Nephron progenitor cell (in vitro differentiated cells): ENCODE data around the gene BMPER.

ENCODE experiments used
- DNase-seq: peaks from one replicate; pipeline ENCODE4 v3.0.0; 2021
- H3K27ac Mint-ChIP-seq: 2 replicates; pipeline ENCODE4 v1.8.0; 2021; ENCODE audit warnings: mild to moderate bottlenecking, moderate library complexity, mixed read lengths
- H3K27me3 Mint-ChIP-seq: 2 replicates; pipeline ENCODE4 v1.8.0; 2021; ENCODE audit warnings: mild to moderate bottlenecking, low read depth, mixed read lengths; ENCODE audit not compliant: poor library complexity
- H3K36me3 Mint-ChIP-seq: 2 replicates; pipeline ENCODE4 v1.8.0; 2021; ENCODE audit warnings: low read depth, mixed read lengths
- H3K4me1 Mint-ChIP-seq: 2 replicates; pipeline ENCODE4 v1.8.0; 2021; ENCODE audit warnings: mixed read lengths
- H3K4me3 Mint-ChIP-seq: 2 replicates; pipeline ENCODE4 v1.8.0; 2021; ENCODE audit warnings: mild to moderate bottlenecking, moderate library complexity, mixed read lengths
- H3K9me3 Mint-ChIP-seq: 2 replicates; pipeline ENCODE4 v1.8.0; 2021; ENCODE audit warnings: mild to moderate bottlenecking, moderate library complexity, mixed read lengths
- CTCF ChIP-seq: fragments of 200-600 bp; sonication (generic); IDR thresholded peaks from 2 replicates; pipeline ENCODE4 v1.5.0; 2021; ENCODE audit warnings: antibody characterized with exemption

The BMPER gene

DNA sequence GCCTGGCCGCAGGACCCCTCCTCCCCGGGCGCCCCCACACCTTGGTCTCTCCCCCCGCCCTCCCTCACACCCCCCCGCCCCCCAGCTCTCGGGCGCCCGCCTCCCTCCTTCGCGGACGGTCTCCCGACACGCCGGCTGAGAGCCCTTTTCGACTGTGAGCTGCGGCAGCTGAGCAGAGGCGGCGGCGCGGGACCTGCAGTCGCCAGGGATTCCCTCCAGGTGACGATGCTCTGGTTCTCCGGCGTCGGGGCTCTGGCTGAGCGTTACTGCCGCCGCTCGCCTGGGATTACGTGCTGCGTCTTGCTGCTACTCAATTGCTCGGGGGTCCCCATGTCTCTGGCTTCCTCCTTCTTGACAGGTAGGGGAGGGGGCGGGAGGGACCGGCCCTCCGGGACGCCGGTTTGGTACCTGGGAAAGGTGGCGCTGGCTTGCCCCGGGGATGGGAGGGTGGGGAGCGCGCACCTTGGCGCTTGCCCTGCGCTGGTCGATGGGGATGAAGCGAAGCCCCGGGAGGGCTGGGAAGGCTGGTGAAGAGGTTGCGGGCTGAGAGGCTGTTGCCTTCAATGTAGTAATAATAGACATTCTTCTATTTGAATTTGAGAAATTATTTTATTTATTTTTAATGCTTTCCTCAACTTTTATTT is at the start of gene BMPER:
Gene BMPER (plus strand): TSS at position 151 of the 644 bp plus-strand sequence. CDS start 75 bp downstream, at position 226.
- Mint-ChIP-seq H3K27ac (no peak within 1 kb of the TSS), H3K27me3 (peaks cover 71% of the 10 kb centered on the region), H3K36me3 (no peaks in the 10 kb centered on the region), H3K4me1 (peaks cover 24% of the 10 kb centered on the region), H3K4me3 (peak within 1 kb of the TSS; percentile 93), H3K9me3 (no peaks in the 10 kb centered on the region)
- TF ChIP-seq CTCF = no peak
- peak; percentile 77 for DNase-seq

DNA sequence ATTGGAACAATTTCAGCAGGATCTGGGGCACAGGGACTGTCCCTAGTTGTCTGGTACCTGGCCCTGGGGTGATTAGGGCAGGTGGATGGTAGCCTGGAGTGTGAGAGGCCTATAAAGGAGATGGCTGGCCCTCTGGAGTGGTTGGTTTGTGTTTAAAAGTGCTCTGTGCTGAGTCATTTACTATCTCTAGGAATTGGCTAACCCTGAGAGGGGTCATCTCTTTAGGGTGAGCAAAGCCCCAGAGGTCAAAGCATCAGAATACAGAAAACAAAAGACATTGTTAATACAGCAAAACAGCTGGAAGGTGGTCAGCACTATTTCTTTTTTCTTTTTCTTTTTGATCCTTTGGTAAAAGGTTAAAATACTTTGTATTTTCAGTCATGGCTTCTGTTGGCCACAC is 43.4 kb upstream of the BMPER start:
- DNase-seq = no peak
- Mint-ChIP-seq H3K4me1 (no peaks in the 10 kb centered on the region), H3K9me3 (peaks cover 22% of the 10 kb centered on the region), H3K27ac (no peak overlapping the region), H3K4me3 (no peak overlapping the region), H3K27me3 (peaks cover 2% of the 10 kb centered on the region), H3K36me3 (no peaks in the 10 kb centered on the region)
- no peak for TF ChIP-seq CTCF

GRCh38 chr7:33862946-33863814 is 42.2 kb upstream of the BMPER start:
- peaks cover under 1% of the 10 kb centered on the region for H3K4me1 Mint-ChIP-seq
- H3K27me3 Mint-ChIP-seq = peaks cover 4% of the 10 kb centered on the region
- no peak overlapping the region for H3K4me3 Mint-ChIP-seq
- peaks cover 22% of the 10 kb centered on the region for H3K9me3 Mint-ChIP-seq
- no peak for TF ChIP-seq CTCF
- H3K27ac Mint-ChIP-seq = no peak overlapping the region
- H3K36me3 Mint-ChIP-seq = no peaks in the 10 kb centered on the region
- DNase-seq = no peak

DNA sequence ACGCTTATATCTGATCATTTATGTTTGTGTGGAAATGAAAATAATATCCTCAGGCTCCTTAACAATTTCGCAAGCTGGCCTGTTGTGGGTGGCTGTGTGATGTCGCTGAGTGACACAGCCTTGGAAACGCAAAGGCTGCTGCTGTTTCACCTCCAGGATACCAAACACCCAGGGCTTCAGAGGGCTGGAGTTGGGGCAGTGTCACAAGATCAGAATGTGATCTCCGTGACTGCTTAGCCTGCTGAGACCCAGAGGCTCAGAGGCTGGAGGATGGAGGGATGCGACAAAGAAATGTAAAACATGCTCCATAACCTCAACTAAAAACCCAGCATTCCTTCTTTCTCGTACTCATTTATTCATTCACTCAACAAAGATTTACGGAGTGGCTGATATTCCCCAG is 37.2 kb upstream of the BMPER start:
- peaks cover 3% of the 10 kb centered on the region for H3K9me3 Mint-ChIP-seq
- H3K4me3 Mint-ChIP-seq = no peak overlapping the region
- DNase-seq = no peak
- H3K27me3 Mint-ChIP-seq = peaks cover 7% of the 10 kb centered on the region
- TF ChIP-seq CTCF = no peak
- H3K27ac Mint-ChIP-seq = no peak overlapping the region
- peaks cover 10% of the 10 kb centered on the region for H3K4me1 Mint-ChIP-seq
- no peaks in the 10 kb centered on the region for H3K36me3 Mint-ChIP-seq

GRCh38 chr7:33869176-33869575 is 36.2 kb upstream of the BMPER start:
- Mint-ChIP-seq H3K27me3 (peaks cover 7% of the 10 kb centered on the region), H3K4me1 (peaks cover 19% of the 10 kb centered on the region), H3K36me3 (no peaks in the 10 kb centered on the region), H3K4me3 (no peak overlapping the region), H3K9me3 (peaks cover 3% of the 10 kb centered on the region), H3K27ac (no peak overlapping the region)
- no peak for TF ChIP-seq CTCF
- no peak for DNase-seq
